Fibroblast of skin of left quadriceps (primary cell): Measurements from ENCODE around the gene DNAJA2.
A peak's percentile ranks its signal among the peaks of the same experiment; 100 is the strongest.
"Not testable (repeated sequence)": the region's sequence is repeated elsewhere in the genome, so short reads cannot be mapped to it uniquely, and the experiment has no call there.

Experiments used
- DNase-seq, 2 experiments: peaks; one replicate each; pipeline ENCODE4 v3.0.0-alpha.2; 2013; ENCODE audit warnings: low read depth in 2 of 2

Gene DNAJA2

GRCh38 chr16:46973207-46973995, at the start of gene DNAJA2:
DNAJA2 (minus strand) TSS chr16:46973674; CDS start chr16:46973572, 102 bp downstream.
- DNase-seq: peak; percentile 68 to 70

GRCh38 chr16:47019568-47019967, 46.1 kb upstream of the DNAJA2 start:
- no peak for DNase-seq

GRCh38 chr16:47018223-47018891, 44.9 kb upstream of the DNAJA2 start:
- DNase-seq: no peak

- no peak for DNase-seq
Observed at GRCh38 chr16:47017636-47018035, 44.2 kb upstream of the DNAJA2 start.

- DNase-seq: no peak
Observed at GRCh38 chr16:47016700-47017133, 43.2 kb upstream of the DNAJA2 start.

- DNase-seq: no peak
Observed at GRCh38 chr16:47013910-47014309, 40.4 kb upstream of the DNAJA2 start.

- DNase-seq: no peak
Observed at GRCh38 chr16:47013172-47013571, 39.7 kb upstream of the DNAJA2 start.

GRCh38 chr16:47010812-47011211, 37.3 kb upstream of the DNAJA2 start:
- DNase-seq: not testable (repeated sequence)

- DNase-seq: no peak
Observed at GRCh38 chr16:47008612-47009011, 35.1 kb upstream of the DNAJA2 start.

- no peak for DNase-seq
Observed at GRCh38 chr16:47008174-47008573, 34.7 kb upstream of the DNAJA2 start.

GRCh38 chr16:47004652-47005051, 31.2 kb upstream of the DNAJA2 start:
- DNase-seq: no peak

- not testable (repeated sequence) for DNase-seq
Observed at GRCh38 chr16:47000066-47000465, 26.6 kb upstream of the DNAJA2 start.

- DNase-seq: no peak
Observed at GRCh38 chr16:46997844-46998243, 24.4 kb upstream of the DNAJA2 start.

- no peak for DNase-seq
Observed at GRCh38 chr16:46996952-46997458, 23.5 kb upstream of the DNAJA2 start.

- no peak for DNase-seq
Observed at GRCh38 chr16:46996391-46996790, 22.9 kb upstream of the DNAJA2 start.

GRCh38 chr16:46991729-46992704, 18.5 kb upstream of the DNAJA2 start:
- DNase-seq: no peak

GRCh38 chr16:46986896-46987295, 13.4 kb upstream of the DNAJA2 start:
- no peak for DNase-seq

GRCh38 chr16:46986438-46986837, 13.0 kb upstream of the DNAJA2 start:
- DNase-seq: no peak

- DNase-seq: no peak
Observed at GRCh38 chr16:46982335-46982734, 8.9 kb upstream of the DNAJA2 start.

GRCh38 chr16:46980926-46981325, 7.5 kb upstream of the DNAJA2 start:
- DNase-seq: no peak

- no peak for DNase-seq
Observed at GRCh38 chr16:46976550-46976949, 3.1 kb upstream of the DNAJA2 start.
